SU-DHL-6 (cell line): ENCODE results near the gene UACA.

Source experiments
- H2AFZ ChIP-seq: fragments of 200-600 bp; sonication (generic); 2 replicates; pipeline ENCODE4 v1.6.1; 2014; ENCODE audit warnings: low read depth, mild to moderate bottlenecking, moderate library complexity, mixed read lengths, antibody characterized with exemption, low read length; ENCODE audit not compliant: severe bottlenecking
- H3F3A ChIP-seq: fragments of 200-600 bp; shearing (Covaris generic); 2 replicates; pipeline ENCODE4 v1.6.0; 2016; ENCODE audit warnings: antibody characterized with exemption, mild to moderate bottlenecking; ENCODE audit not compliant: insufficient read depth
- H3K27ac ChIP-seq: fragments of 200-600 bp; sonication (generic); 2 replicates; pipeline ENCODE4 v1.5.1; 2016; ENCODE audit warnings: low read depth, mild to moderate bottlenecking, low read length, moderate library complexity, mixed read lengths
- H3K27me3 ChIP-seq: fragments of 200-600 bp; sonication (generic), shearing (Covaris generic); 2 replicates; pipeline ENCODE4 v1.6.0; 2014; ENCODE audit warnings: mild to moderate bottlenecking, low read length
- H3K36me3 ChIP-seq: fragments of 200-600 bp; sonication (generic); 2 replicates; pipeline ENCODE4 v1.6.1; 2014; ENCODE audit warnings: mild to moderate bottlenecking, low read length, mixed read lengths
- H3K4me2 ChIP-seq: fragments of 300-600, 200-600 bp; shearing (Covaris generic), sonication (generic); 2 replicates; pipeline ENCODE4 v1.6.0; 2014; ENCODE audit warnings: low read length, low read depth, mild to moderate bottlenecking; ENCODE audit not compliant: poor library complexity, severe bottlenecking
- H3K4me3 ChIP-seq: fragments of 200-600 bp; sonication (generic); 2 replicates; pipeline ENCODE4 v1.5.1; 2014; ENCODE audit warnings: antibody characterized with exemption, low read length, mild to moderate bottlenecking, mixed read lengths; ENCODE audit not compliant: insufficient read depth, poor library complexity, severe bottlenecking
- H3K79me2 ChIP-seq: fragments of 200-600 bp; sonication (generic); 2 replicates; pipeline ENCODE4 v1.6.1; 2014; ENCODE audit warnings: mild to moderate bottlenecking, low read length, moderate library complexity; ENCODE audit not compliant: insufficient read depth
- H3K9ac ChIP-seq: fragments of 200-600 bp; sonication (generic); 2 replicates; pipeline ENCODE4 v1.7.0; 2014; ENCODE audit warnings: mild to moderate bottlenecking, low read length
- H3K9me2 ChIP-seq: fragments of 200-600 bp; sonication (generic); replicated peaks from 2 replicates; pipeline ENCODE4 v1.6.1; 2014; ENCODE audit warnings: low read length; ENCODE audit not compliant: insufficient read depth
- H3K9me3 ChIP-seq: fragments of 200-600 bp; sonication (generic); 2 replicates; pipeline ENCODE4 v1.6.1; 2014; ENCODE audit warnings: low read length, mixed read lengths; ENCODE audit not compliant: insufficient read depth
- H4K20me1 ChIP-seq: fragments of 200-600 bp; sonication (generic); 2 replicates; pipeline ENCODE4 v1.6.1; 2014; ENCODE audit warnings: low read depth, mild to moderate bottlenecking, antibody characterized with exemption, low read length, moderate library complexity, mixed read lengths
- CTCF ChIP-seq: fragments of 200-600 bp; sonication (generic); IDR thresholded peaks from one replicate; pipeline ENCODE4 v1.5.1; 2017; ENCODE audit warnings: antibody characterized with exemption, mild to moderate bottlenecking, low read length, moderate library complexity; ENCODE audit not compliant: insufficient read depth, poor library complexity, severe bottlenecking
- EZH2phosphoT487 ChIP-seq: fragments of 200-600 bp; sonication (generic), shearing (Covaris generic); conservative IDR thresholded peaks from 2 replicates; pipeline ENCODE4 v1.6.1; 2018; ENCODE audit warnings: mild to moderate bottlenecking, antibody characterized with exemption, low read length, moderate library complexity, mixed read lengths

UACA gene

GRCh38 chr15:70715840-70716485 lies 47.4 kb downstream of the UACA start:
- H3K9me3 ChIP-seq, result no peaks in the 10 kb centered on the region
- H3K27me3 ChIP-seq, result no peaks in the 10 kb centered on the region
- TF ChIP-seq CTCF, result no peak
- no peak for TF ChIP-seq EZH2phosphoT487
- H3K9me2 ChIP-seq, result no peaks in the 10 kb centered on the region
- H3F3A ChIP-seq, result no peaks in the 10 kb centered on the region
- no peak overlapping the region for H3K4me3 ChIP-seq
- H3K27ac ChIP-seq, result no peak overlapping the region
- no peak overlapping the region for H3K4me2 ChIP-seq
- no peak overlapping the region for H3K9ac ChIP-seq
- H3K79me2 ChIP-seq, result no peaks in the 10 kb centered on the region
- H4K20me1 ChIP-seq, result no peaks in the 10 kb centered on the region
- H2AFZ ChIP-seq, result no peak overlapping the region
- no peaks in the 10 kb centered on the region for H3K36me3 ChIP-seq

GRCh38 chr15:70714565-70714964 lies 48.8 kb downstream of the UACA start:
- Histone ChIP-seq H2AFZ (no peak overlapping the region), H3K4me3 (no peak overlapping the region), H3K9me2 (no peaks in the 10 kb centered on the region), H3K79me2 (no peaks in the 10 kb centered on the region), H3K4me2 (no peak overlapping the region), H3F3A (no peaks in the 10 kb centered on the region), H3K9me3 (no peaks in the 10 kb centered on the region), H4K20me1 (no peaks in the 10 kb centered on the region), H3K36me3 (no peaks in the 10 kb centered on the region), H3K27ac (no peak overlapping the region), H3K9ac (no peak overlapping the region), H3K27me3 (no peaks in the 10 kb centered on the region)
- TF ChIP-seq EZH2phosphoT487 (no peak), CTCF (no peak)

- H3K79me2 ChIP-seq, result no peaks in the 10 kb centered on the region
- no peaks in the 10 kb centered on the region for H4K20me1 ChIP-seq
- H3K27me3 ChIP-seq, result no peaks in the 10 kb centered on the region
- no peaks in the 10 kb centered on the region for H3K36me3 ChIP-seq
- H3K4me2 ChIP-seq, result no peak overlapping the region
- no peak overlapping the region for H3K9ac ChIP-seq
- H3K4me3 ChIP-seq, result no peak overlapping the region
- H3K9me3 ChIP-seq, result no peaks in the 10 kb centered on the region
- H3K9me2 ChIP-seq, result no peaks in the 10 kb centered on the region
- H2AFZ ChIP-seq, result no peak overlapping the region
- H3F3A ChIP-seq, result no peaks in the 10 kb centered on the region
- TF ChIP-seq CTCF (no peak), EZH2phosphoT487 (no peak)
- no peak overlapping the region for H3K27ac ChIP-seq
These were observed 49.3 kb downstream of the UACA start for GRCh38 chr15:70714015-70714414.
